Hepatocyte (in vitro differentiated cells): ENCODE measurements around the gene HCST.

Source experiments
- CTCF ChIP-seq: fragments of 200-600 bp; sonication (generic); IDR thresholded peaks from 2 replicates; pipeline ENCODE4 v1.5.1; 2016; ENCODE audit warnings: antibody characterized with exemption, mild to moderate bottlenecking; ENCODE audit not compliant: poor library complexity
- EZH2 ChIP-seq: fragments of 200-600 bp; sonication (generic); IDR thresholded peaks from 2 replicates; pipeline ENCODE4 v1.6.1; 2016; ENCODE audit warnings: antibody characterized with exemption, mild to moderate bottlenecking, borderline replicate concordance
- EZH2phosphoT487 ChIP-seq: fragments of 200-600 bp; sonication (generic); IDR thresholded peaks from one replicate; pipeline ENCODE4 v1.6.1; 2018; ENCODE audit warnings: antibody characterized with exemption, mild to moderate bottlenecking, low read depth, moderate library complexity; ENCODE audit not compliant: unreplicated experiment, severe bottlenecking

DNA sequence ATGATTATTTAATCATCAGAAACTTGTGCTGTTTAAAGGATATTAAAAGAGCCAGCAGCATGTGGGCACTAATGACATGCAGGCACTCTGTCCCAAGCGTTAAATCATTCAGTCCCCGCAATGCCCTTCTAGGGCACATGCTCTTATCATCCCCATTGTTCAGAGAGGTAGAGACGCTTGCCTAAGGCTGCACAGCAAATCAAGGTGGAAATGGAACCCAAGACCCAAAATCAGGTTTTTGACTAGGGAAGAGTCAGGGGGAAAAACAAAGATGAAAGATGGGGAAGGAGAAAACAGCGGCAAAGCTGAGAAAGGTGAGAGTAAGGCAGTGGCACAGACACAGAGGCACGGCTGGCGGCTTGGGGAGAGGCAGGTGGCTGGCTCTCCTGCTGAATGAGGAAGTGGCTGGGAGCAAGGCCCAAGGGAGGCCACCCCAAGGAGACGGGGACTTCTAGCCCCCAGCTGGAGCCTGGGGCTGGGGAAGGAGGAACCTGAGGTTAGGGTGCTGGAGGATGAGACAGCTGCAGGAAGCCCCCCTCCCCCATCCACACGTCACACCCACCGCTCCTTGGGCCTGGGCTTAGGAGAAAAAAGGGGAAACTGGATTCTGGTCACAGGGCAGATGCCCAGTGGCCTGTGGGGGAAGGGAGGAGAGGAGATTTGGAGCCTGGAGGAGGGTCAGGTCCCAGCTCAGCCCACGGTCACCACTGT lies 6.8 kb downstream of the HCST start:
- TF ChIP-seq CTCF (no peak), EZH2 (no peak), EZH2phosphoT487 (no peak)
